Pancreas (tissue), 10 donors: Measurements from ENCODE around the gene VMP1. TPM values are rescaled to one million over a fixed set of nuclear protein-coding genes. Genes with fewer than 3 reads are reported as not detected.

Experiments
- ATAC-seq, 4 donors: fragments of 200-7000 bp; cut with Tn5 transposase; one replicate each; pipeline versions ENCODE4 v1.8.0 to v1.9.1; 2020; ENCODE audit warnings: mild to moderate bottlenecking in 4 of 4, moderate library complexity in 4 of 4
- DNase-seq, 6 donors: peaks; one replicate each; pipeline ENCODE4 v3.0.0-alpha.2; 2020
- FAIRE-seq: peaks from 2 replicates; lab custom pipeline; 2012; peaks lifted over from hg19 to GRCh38; lab: Jason Lieb, UNC
- H3K27ac ChIP-seq, 4 donors: fragments of 200-600 bp; sonication (generic); 1 replicate in 3 of 4; 2 replicates in 1 of 4; pipeline versions ENCODE4 v1.5.0 to v1.8.0; 2020
- H3K27me3 ChIP-seq, 4 donors: fragments of 200-600 bp; one replicate each; pipeline ENCODE4 v1.8.0; 2021
- H3K36me3 ChIP-seq, 3 donors: fragments of 200-600 bp; sonication (generic) in 1 of 3; one replicate each; pipeline versions ENCODE4 v1.5.0 to v1.8.0; 2020 to 2021
- H3K4me1 ChIP-seq, 3 donors: fragments of 200-600 bp; one replicate each; pipeline ENCODE4 v1.8.0; 2021
- H3K4me3 ChIP-seq, 4 donors: fragments of 200-600 bp; sonication (generic) in 2 of 4; one replicate each; pipeline versions ENCODE4 v1.5.0 to v1.8.0; 2020 to 2021
- H3K9me3 ChIP-seq, 4 donors: fragments of 200-600 bp; one replicate each; pipeline ENCODE4 v1.8.0; 2021
- WGBS, 2 donors: extraction: QIAGEN DNeasy Blood & Tissue Kit; methylation state at CpG; one replicate each; pipeline ENCODE4 v1.1.7; 2013; 5-methylcytosine and 5-hydroxymethylcytosine counted together
- intact Hi-C, 3 donors: fragments of 100-400 bp; cut with DNase I; formaldehyde crosslinking; loops; one replicate each; pipeline versions ENCODE4 v1.11.1 to v1.14.2; 2022
- polyA plus RNA-seq, 2 donors: library from polyadenylated mRNA; stranded (reverse); fragments of 200-250 nt; gene quantifications; one replicate each; pipeline ENCODE4 v1.2.3, GENCODE V29; 2013
- total RNA-seq, 6 donors: library from RNA; stranded (reverse); fragmentation: NEBNext Ultra II Directional in 4 of 6; extraction: Animal tissue kit (Norgen Biotek cat#: 25700) in 4 of 6; gene quantifications; one replicate each; pipeline versions ENCODE4 v1.2.1 to v1.2.4, GENCODE V29; 2021 to 2023
- TF ChIP-seq, protein P1 (sequence below), 4 donors: fragments of 200-600 bp; sonication (generic) in 3 of 4; IDR thresholded peaks; one replicate each; pipeline versions ENCODE4 v1.5.0 to v1.8.0; 2021; ENCODE audit warnings: antibody characterized with exemption in 4 of 4
- donor health status: healthy with polysubstance abuse.
- donor health status: DM: no; HTN: no; CAD: no; lungs with moderate emphysema.
- donor health status: DM: no; HTN: no; CAD: no.
- donor health status: control.
- donor health status: control.
- donor health status: Bipolar disorder and iron deficiency.
- donor health status: DM: yes; HTN: yes; CAD: no.
- donor health status: DM: no; HTN: no; CAD: no.
- donor health status: DM: no; HTN: no; CAD: no.
- donor health status: DM: yes; HTN: yes; CAD: no.

Gene VMP1
- total and polyA plus RNA-seq, 8 donors, result 55.5 to 177 (median 91.8) TPM

DNA sequence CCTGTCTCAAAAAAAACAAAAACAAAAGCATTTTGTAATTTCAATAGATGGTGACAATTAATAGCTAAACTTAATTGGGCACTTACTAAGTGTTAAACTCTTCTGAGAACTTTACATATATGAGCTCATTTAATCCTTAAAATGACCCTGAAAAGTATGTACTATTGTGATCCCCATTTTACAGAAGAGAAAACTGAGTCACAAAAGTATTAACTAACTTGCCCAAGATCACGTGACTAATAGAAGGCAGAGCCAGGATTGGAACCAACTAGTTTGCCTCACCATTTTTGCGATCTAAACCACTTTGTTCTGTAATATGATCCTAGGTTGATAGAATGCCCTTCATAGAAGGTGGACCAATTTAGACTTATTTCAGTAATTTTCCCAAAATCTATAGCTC lies 26.2 kb downstream of the VMP1 start:
- DNase-seq, result no peak
- Histone ChIP-seq H3K4me3 (no peak overlapping the region), H3K36me3 (peaks cover 0 to 30% (median 0%) of the 10 kb centered on the region in 3 donors), H3K27me3 (no peaks in the 10 kb centered on the region), H3K4me1 (peaks cover 0 to 5% (median 0%) of the 10 kb centered on the region in 3 donors), H3K27ac (no peak overlapping the region), H3K9me3 (no peaks in the 10 kb centered on the region)
- ATAC-seq, result no peak
- FAIRE-seq, result no peak
- WGBS, 2 donors, result 92% methylated on average over 2 of the region's 2 CpGs
- intact Hi-C loops, result no loop called here
- TF ChIP-seq, protein P1, sequence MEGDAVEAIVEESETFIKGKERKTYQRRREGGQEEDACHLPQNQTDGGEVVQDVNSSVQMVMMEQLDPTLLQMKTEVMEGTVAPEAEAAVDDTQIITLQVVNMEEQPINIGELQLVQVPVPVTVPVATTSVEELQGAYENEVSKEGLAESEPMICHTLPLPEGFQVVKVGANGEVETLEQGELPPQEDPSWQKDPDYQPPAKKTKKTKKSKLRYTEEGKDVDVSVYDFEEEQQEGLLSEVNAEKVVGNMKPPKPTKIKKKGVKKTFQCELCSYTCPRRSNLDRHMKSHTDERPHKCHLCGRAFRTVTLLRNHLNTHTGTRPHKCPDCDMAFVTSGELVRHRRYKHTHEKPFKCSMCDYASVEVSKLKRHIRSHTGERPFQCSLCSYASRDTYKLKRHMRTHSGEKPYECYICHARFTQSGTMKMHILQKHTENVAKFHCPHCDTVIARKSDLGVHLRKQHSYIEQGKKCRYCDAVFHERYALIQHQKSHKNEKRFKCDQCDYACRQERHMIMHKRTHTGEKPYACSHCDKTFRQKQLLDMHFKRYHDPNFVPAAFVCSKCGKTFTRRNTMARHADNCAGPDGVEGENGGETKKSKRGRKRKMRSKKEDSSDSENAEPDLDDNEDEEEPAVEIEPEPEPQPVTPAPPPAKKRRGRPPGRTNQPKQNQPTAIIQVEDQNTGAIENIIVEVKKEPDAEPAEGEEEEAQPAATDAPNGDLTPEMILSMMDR (IDR thresholded peaks at IDR 0.05), result no peak

GRCh38 chr17:59734226-59734625 lies 26.8 kb downstream of the VMP1 start:
- Histone ChIP-seq H3K36me3 (peaks cover 0 to 35% (median 0%) of the 10 kb centered on the region in 3 donors), H3K27ac (no peak overlapping the region), H3K4me3 (no peak overlapping the region), H3K9me3 (no peaks in the 10 kb centered on the region), H3K4me1 (peaks cover 0 to 4% (median 0%) of the 10 kb centered on the region in 3 donors), H3K27me3 (no peaks in the 10 kb centered on the region)
- DNase-seq (no peak), ATAC-seq (no peak), FAIRE-seq (no peak)
- WGBS, 2 donors, result 96 to 98% methylated on average over 5 of the region's 5 CpGs
- TF ChIP-seq, protein P1 (IDR thresholded peaks at IDR 0.05), result no peak
- intact Hi-C loops, result no loop called here

DNA sequence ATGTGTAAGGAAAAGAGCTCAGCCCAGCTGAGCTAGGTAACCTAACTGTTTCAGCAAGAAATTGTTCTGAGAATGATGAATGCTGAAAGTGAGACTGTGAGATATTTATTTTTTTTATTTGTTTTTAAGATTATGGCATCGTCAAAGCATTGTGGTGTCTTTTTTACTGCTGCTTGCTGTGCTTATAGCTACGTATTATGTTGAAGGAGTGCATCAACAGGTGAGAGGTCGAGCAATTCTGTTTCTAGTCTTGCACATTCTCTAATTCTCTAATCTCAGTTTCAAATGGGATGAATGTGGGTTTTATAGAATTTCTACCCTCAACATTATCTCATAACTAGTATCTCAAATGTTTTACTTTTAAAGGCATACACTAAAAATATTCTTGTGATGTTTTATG lies 29.9 kb downstream of the VMP1 start:
- peaks cover 0 to 35% (median 0%) of the 10 kb centered on the region in 3 donors for H3K36me3 ChIP-seq
- no peaks in the 10 kb centered on the region for H3K4me1 ChIP-seq
- 87 to 91% methylated on average over 3 of the region's 3 CpGs for WGBS, 2 donors
- no peak for DNase-seq
- H3K4me3 ChIP-seq, result no peak overlapping the region
- H3K27me3 ChIP-seq, result no peaks in the 10 kb centered on the region
- H3K27ac ChIP-seq, result no peak overlapping the region
- no peak for ATAC-seq
- intact Hi-C loops, result no loop called here
- no peak for FAIRE-seq
- TF ChIP-seq, protein P1 (IDR thresholded peaks at IDR 0.05), result no peak
- H3K9me3 ChIP-seq, result no peaks in the 10 kb centered on the region

- TF ChIP-seq, protein P1 (IDR thresholded peaks at IDR 0.05), result no peak
- ATAC-seq (no peak), DNase-seq (no peak), FAIRE-seq (no peak)
- WGBS, 2 donors, result 96 to 98% methylated on average over 4 of the region's 4 CpGs
- Histone ChIP-seq H3K27ac (no peak overlapping the region), H3K9me3 (no peaks in the 10 kb centered on the region), H3K36me3 (peaks cover 0 to 4% (median 2%) of the 10 kb centered on the region in 3 donors), H3K4me3 (no peak overlapping the region), H3K27me3 (no peaks in the 10 kb centered on the region), H3K4me1 (no peaks in the 10 kb centered on the region)
- intact Hi-C loops, result loop anchor here in 1 of 3 donors (10.0 kb wide), 1 partner anchor 121 kb away; no protein-coding TSS in a partner anchor
Measured at GRCh38 chr17:59743842-59744241, 36.4 kb downstream of the VMP1 start.

DNA sequence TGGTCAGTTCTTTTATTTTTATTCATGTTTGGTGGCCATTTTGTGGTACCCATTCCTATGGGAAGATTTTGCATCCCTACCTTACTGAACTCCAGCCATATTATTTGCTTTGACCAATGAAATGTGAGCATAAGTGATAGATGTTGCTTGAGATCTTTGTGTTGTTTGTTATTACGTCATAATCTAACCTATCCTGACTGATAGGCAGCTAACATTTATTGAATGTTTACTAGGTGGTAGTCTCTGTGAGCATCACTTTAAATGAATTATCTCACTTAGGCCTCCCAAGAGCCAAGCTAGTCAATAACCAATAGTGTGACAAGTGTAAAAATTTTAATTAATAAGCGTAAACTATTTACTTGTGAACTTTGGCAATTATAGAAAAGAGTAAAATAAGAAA lies 37.6 kb downstream of the VMP1 start:
- Histone ChIP-seq H3K4me3 (no peak overlapping the region), H3K4me1 (no peaks in the 10 kb centered on the region), H3K36me3 (peaks cover 0 to 2% (median 0%) of the 10 kb centered on the region in 3 donors), H3K27me3 (no peaks in the 10 kb centered on the region), H3K9me3 (no peaks in the 10 kb centered on the region), H3K27ac (no peak overlapping the region)
- intact Hi-C loops, result loop anchor here in 1 of 3 donors (10.0 kb wide), 1 partner anchor 120 kb away; no protein-coding TSS in a partner anchor
- DNase-seq (no peak), FAIRE-seq (no peak), ATAC-seq (no peak)
- 87 to 91% methylated on average over 2 of the region's 2 CpGs for WGBS, 2 donors
- TF ChIP-seq, protein P1 (IDR thresholded peaks at IDR 0.05), result no peak
